GM12878 (cell line): Measurements from ENCODE around the gene TTF2. TPM values are rescaled to one million over a fixed set of nuclear protein-coding genes. Genes with fewer than 3 reads are reported as not detected.
A peak's percentile ranks its signal among the peaks of the same experiment; 100 is the strongest.

Experiments
- BCL3 ChIP-seq: IDR thresholded peaks from 2 replicates; pipeline ENCODE4 v1.6.1; 2011; ENCODE audit warnings: borderline replicate concordance, low read depth, mild to moderate bottlenecking, moderate library complexity, low read length; ENCODE audit not compliant: insufficient read depth, poor library complexity, severe bottlenecking
- CHD2 ChIP-seq: IDR thresholded peaks from 2 replicates; pipeline ENCODE4 v1.6.1; 2011; ENCODE audit warnings: low read depth, low read length, improper control_type of control experiment, borderline replicate concordance
- CREM ChIP-seq: IDR thresholded peaks from 2 replicates; pipeline ENCODE4 v1.6.1; 2014; ENCODE audit warnings: antibody characterized with exemption, low read depth
- E4F1 ChIP-seq: fragments of 450-650 bp; IDR thresholded peaks from 2 replicates; pipeline ENCODE4 v1.6.1; 2018; ENCODE audit warnings: borderline replicate concordance, mild to moderate bottlenecking; ENCODE audit not compliant: partially characterized antibody
- ELK1 ChIP-seq: IDR thresholded peaks from 2 replicates; pipeline ENCODE4 v1.6.1; 2012; ENCODE audit warnings: low read depth, low read length, improper control_type of control experiment
- IRF4 ChIP-seq: IDR thresholded peaks from 2 replicates; pipeline ENCODE4 v1.6.1; 2011; ENCODE audit warnings: low read depth, low read length
- MEF2A ChIP-seq: IDR thresholded peaks from 2 replicates; pipeline ENCODE4 v1.6.1; 2011; ENCODE audit warnings: low read depth, mild to moderate bottlenecking, low read length, moderate library complexity; ENCODE audit not compliant: insufficient read depth
- MEF2B ChIP-seq: fragments of 450-650 bp; IDR thresholded peaks from 2 replicates; pipeline ENCODE4 v1.6.1; 2018; ENCODE audit warnings: mild to moderate bottlenecking, moderate library complexity; ENCODE audit not compliant: partially characterized antibody, poor library complexity, severe bottlenecking
- NFYB ChIP-seq: IDR thresholded peaks from 2 replicates; pipeline ENCODE4 v1.6.1; 2011; ENCODE audit warnings: low read depth, mild to moderate bottlenecking, low read length, improper control_type of control experiment, moderate library complexity; ENCODE audit not compliant: insufficient read depth
- SIX5 ChIP-seq: IDR thresholded peaks from 2 replicates; pipeline ENCODE4 v1.6.1; 2011; ENCODE audit warnings: mild to moderate bottlenecking, low read depth, low read length, moderate library complexity; ENCODE audit not compliant: severe bottlenecking
- SREBF2 ChIP-seq: IDR thresholded peaks from 2 replicates; pipeline ENCODE4 v1.6.1; 2012; ENCODE audit warnings: mild to moderate bottlenecking, low read length
- TCF12 ChIP-seq: IDR thresholded peaks from 2 replicates; pipeline ENCODE4 v1.6.1; 2011; ENCODE audit warnings: low read depth, mild to moderate bottlenecking, low read length
- ZBTB4 ChIP-seq: fragments of 450-650 bp; formaldehyde crosslinking; IDR thresholded peaks from 2 replicates; pipeline ENCODE4 v1.4.0; 2022; ENCODE audit warnings: mild to moderate bottlenecking, moderate library complexity
- ZNF207 ChIP-seq: fragments of 450-650 bp; IDR thresholded peaks from 2 replicates; pipeline ENCODE4 v1.6.1; 2014; ENCODE audit warnings: antibody characterized with exemption, mild to moderate bottlenecking, borderline replicate concordance
- ZNF592 ChIP-seq: fragments of 450-650 bp; IDR thresholded peaks from 2 replicates; pipeline ENCODE4 v1.6.1; 2017; ENCODE audit warnings: mild to moderate bottlenecking, moderate library complexity
- ZSCAN29 ChIP-seq: fragments of 450-650 bp; IDR thresholded peaks from 2 replicates; pipeline ENCODE4 v1.6.1; 2017; ENCODE audit warnings: mild to moderate bottlenecking, moderate library complexity
- polyA plus RNA-seq, 11 experiments: library from polyadenylated mRNA; depleted of rRNA in 4 of 11; unstranded in 6 of 11; stranded (reverse) in 5 of 11; fragments of >200 nt; fragmentation: Nextera tagmentation in 4 of 11; fragmentation: Illumina TruSeq in 1 of 11; extraction: Ambion mirVana in 4 of 11; extraction: Trizol in 1 of 11; gene quantifications; 1 replicate in 1 of 11; 2 replicates in 10 of 11; pipeline versions ENCODE4 v1.2.1 to v1.2.3, GENCODE V29; 2011 to 2016; ENCODE audit warnings: inconsistent platforms in 2 of 11, missing spikeins in 2 of 11, low read depth in 1 of 11
- total RNA-seq, 4 experiments: library from RNA; depleted of rRNA in 3 of 4; stranded (reverse); fragments of >200 nt in 3 of 4; fragmentation: Illumina TruSeq in 1 of 4; extraction: Trizol in 1 of 4; gene quantifications; 2 replicates each; pipeline versions ENCODE4 v1.2.1 to v1.2.3, GENCODE V29; 2013 to 2021

Gene TTF2
- total and polyA plus RNA-seq, 10 of the 15 experiments (the other 5 are each of a cell fraction or from before 2014, with no cell fraction given), result 17.7 to 134 (median 78.2) TPM

- no peak for TF ChIP-seq MEF2B
- no peak for TF ChIP-seq BCL3
- TF ChIP-seq MEF2A, result no peak
- TF ChIP-seq ZBTB4 (CRISPR knock-in tag), result no peak
- TF ChIP-seq ELK1, result no peak
- no peak for TF ChIP-seq CREM
- no peak for TF ChIP-seq TCF12
- TF ChIP-seq E4F1, result no peak
- TF ChIP-seq ZSCAN29, result no peak
- TF ChIP-seq NFYB, result no peak
- no peak for TF ChIP-seq SREBF2
- peak; percentile 86 for TF ChIP-seq ZNF207
- TF ChIP-seq IRF4, result no peak
- TF ChIP-seq SIX5, result no peak
- TF ChIP-seq ZNF592, result no peak
- no peak for TF ChIP-seq CHD2
Observed at GRCh38 chr1:117060441-117061317, 553 bp downstream of the TTF2 start (continued).
